Measurements from ENCODE around the gene C1QL4.
A peak's percentile ranks its signal among the peaks of the same experiment; 100 is the strongest.

The C1QL4 gene

DNA sequence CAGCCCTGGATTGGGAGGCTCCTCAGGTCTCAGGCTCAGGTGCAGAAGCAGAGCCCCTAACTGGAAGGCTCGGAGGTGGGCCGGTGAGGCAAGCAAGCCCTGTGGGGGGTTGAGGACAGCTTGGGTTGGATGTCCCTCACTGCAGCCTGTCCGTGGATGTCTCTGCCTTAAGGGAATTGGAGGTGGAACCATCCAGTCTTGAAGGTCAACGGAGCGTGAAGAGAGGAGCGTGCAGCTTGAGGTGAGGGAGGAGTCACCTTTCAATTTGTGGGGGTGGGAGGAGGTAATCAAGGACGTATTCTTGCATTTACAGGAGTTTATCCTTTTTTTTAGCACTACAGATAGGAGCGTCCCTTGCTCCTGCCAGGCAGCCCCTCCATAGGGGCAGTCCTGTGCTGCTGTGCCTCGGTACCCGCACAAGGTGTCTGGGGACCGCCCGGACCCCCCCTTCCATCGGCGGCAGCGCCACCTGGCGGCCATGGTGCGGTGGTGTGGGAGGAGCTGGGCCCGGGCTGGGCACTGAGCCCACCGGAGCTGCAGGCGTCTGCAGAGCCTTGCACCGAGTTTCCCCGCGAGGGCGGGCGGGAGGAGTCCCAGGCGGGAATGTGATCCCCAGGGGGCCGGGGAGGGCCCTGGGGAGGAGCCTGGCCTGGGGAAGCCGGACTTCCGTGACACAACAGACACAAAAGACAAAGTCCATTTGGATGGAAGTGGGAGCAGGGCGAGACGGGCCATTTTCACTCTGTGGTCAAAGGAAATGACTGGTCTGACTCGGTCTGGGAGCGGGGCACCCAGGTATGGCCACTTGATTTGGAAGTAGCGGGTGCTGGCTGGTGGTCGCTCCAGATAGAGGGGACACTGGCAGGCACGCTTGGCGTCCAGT is 10.6 kb upstream of the C1QL4 start:
- DNase-seq (ENCODE audit: low read depth), result peak; percentile 62

DNA sequence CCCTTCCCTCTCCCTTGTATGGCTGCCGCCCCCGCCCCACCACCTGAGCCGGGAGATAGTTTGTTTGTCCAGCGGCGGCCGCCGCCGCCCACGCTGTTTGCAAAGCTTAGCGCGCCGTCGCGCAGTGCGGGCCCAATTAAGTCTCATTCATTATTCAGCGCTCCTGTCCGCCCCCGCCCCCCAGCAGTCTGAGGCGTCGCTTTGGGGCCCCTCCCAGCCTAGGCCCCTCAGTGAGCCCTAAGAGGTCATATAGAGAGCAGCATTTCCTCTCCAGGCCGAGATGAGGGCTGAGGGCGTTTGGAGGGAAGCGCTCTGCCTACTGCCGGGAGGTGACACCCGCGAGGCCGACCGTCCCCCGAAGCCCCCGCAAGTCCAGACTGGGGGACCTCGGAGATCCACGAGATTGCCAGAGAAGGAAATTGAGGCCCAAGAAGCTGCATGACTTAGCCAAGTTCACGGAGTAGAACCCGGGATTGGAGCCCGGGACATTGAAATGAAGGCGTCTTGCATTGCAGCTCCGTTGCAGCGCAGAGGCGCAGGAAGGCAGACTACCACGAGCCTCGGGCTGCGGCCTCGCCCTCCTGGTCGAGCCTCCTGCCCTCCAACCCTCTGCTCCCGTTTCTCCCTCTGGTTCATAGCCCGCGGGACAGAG is 9.8 kb upstream of the C1QL4 start, which contains the start of gene DNAJC22:
DNAJC22 (plus strand) TSS at position 230 of the 652 bp plus-strand sequence. CDS start 1,985 bp downstream, outside the sequence.
- no peak for DNase-seq (ENCODE audit: low read depth)

DNA sequence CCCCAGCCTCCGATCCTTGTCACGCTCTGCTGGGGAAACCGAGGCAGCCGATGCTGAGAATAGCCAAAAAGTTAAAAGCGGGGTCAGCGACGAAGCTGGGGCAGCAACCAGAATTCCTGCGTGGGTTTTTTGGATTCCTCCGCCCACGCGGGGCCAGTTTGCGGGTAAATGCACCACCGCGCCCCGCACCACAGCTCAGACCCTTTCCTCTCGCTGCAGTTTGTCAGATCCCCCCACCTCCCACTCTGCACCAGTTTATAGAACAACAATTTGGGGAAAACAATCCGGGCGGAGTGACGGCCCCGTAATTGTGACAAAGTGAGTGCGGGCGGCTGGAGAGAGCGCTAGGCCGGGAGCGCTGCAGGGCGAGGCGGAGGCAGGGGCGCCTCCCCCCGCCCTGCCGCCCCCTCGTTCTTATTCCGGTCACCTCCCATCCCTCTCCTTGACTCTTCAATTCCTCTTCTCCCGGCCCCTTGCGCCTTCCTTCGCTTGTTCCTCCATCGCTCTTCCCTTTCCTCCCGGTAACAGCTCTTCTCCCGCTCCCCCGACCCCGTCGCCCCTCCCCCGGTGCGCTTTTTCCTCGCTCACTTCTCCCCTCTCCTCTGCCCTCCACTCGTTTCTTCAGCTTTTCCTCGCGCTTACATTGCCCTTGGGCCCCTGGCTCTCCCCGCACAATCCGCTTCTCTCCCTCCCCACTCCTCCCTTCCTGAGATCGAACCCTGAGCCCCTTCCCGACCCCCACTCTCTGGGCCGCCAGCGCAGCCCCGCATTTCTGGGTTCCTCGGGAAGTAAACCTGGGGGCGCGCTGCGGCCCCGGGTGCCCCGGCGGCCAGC is 9.1 kb upstream of the C1QL4 start:
- DNase-seq (ENCODE audit: low read depth), result no peak

DNA sequence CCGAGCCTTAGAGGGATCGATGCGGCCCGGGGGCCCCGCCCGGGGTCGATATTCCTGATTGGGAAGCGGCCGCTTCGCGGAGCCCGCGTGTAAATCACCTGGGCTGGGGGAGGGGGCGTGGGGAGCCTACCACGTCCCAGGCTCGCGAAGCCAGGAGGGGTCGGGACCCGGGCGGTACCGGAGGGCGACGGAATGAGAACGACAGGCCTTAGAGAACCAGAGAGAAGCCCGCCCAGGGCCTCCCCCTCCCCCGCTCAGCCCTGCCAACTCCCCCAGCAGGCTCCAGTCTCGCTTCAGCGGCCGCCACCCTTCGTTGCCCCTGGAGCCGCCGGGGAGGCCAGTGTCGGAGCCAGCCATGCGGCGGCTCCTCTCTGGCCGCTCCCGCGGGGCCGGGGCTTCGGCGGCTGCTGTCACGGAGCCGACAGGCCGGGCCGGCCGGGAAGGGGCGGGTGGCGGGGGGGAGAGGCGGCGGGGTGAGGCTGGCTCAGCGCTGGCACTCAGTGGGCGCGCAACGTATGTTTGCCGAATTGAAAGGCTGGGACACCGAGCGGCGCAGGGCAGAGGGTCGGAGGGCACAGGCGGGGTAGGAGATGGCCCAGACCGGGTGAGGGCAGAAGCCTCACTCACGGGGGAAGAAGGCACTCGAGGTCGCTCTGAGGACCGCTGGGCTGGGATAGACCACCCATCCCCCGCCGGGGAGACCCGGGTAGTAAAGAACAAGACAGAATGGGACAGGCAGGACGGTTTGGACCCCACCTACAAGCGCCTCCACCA is 8.2 kb upstream of the C1QL4 start:
- DNase-seq (ENCODE audit: low read depth), result no peak

DNA sequence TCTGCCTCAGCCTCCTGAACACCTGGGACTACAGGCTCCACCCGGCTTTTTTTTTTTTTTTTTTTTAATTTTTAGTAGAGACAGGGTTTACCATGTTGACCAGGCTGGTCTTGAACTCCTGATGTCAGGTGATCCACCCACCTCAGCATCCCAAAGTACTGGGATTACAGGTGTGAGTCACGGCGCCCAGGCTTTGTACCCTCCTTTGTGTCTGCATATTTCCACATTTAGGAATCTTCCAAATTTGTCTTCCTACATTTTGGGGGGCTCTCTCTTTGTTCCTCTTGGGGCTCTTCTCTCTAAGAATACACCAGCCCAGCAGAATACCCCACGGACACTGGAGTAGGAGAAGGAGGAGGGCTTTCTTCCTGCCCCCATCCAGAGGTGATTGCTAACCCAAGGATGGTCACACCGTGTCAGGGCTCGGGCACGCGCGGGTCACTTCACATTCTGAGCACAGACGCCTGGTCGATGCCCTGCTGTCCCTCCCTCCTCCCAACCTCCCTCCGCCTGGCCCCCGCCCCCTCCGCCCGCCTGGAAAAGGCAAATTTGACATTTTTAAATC is 7.6 kb upstream of the C1QL4 start:
- no peak for DNase-seq (ENCODE audit: low read depth)

DNA sequence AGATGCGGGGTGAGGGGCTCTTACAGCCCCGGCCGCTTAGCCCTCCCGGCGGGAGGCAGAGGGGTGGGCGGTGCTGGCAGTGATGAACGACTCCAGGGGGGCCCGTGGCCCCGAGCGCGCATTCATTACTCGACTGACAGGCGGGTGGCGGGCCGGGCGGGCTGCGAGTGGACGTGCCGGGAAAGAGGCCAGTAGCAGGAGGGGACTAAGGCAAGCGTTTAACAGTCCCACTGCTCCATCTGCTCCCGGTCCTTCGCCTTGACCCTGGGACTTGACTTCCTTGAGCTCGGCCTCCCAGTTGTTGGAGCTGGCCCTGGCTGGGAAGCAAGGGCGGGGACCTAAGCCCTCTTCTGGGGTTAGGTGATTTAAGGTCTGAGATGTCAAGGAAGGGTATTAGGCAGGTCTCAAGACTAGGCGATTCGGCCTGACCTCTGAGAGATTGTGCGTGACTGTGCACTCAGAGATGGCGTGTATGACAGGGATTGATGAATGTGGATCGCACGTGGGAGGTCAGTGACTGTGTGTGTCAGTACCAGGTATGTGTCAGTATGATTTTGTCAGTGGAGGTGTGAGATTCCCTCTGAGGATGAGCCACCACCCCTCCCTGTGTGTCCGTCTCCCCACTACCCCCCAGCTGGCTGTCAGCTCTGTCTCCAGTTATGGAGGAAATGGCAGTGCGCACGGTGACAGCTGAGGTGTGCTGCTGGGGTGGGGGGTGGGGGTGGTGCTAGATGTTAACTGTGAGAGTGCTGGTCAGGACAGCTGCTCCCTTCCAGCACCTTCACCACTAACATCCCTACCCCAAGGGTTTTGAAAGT is 6.1 kb upstream of the C1QL4 start:
- DNase-seq (ENCODE audit: low read depth), result peak; percentile 60

DNA sequence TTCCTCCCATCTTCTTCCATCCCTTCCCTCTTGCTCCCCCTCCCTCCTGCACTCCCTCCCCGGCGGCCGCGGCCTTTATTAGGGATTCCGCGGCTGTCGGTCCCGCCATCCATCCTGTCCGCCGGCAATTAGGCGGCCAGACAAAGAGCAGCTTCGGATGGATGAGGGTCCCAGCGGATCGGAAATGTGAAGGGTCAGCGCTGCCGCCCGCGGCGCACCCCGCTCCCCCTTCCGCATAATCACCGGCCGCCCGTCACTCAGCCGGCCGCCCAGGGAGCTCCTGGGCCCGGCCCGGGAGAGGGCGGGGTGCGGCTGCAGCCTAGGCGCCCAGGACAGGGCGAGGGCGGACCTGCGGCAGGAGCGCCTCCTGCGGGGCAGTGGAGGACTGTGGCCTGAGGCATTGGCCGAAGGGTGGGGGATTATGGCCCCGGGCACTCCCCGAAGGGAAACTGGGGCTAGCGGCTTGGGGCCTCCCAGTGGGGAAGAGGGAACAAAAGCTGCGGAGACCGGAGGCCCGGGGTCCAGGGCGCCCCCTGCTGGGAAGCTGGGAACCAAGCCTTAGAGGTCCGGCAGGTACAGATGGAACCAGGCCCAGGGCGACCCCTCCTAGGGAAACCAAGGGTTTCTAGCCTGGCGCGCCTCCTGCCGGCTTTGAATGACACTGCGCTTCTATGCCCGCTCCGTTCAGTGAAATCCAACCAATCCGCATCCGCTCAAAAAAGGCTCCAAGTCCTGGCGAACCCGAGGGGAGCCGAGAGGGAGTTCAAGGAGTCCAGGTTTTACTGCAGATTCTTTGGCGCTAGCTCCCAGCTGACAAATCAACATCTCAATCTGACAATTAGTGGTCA is 5.3 kb upstream of the C1QL4 start:
- peak; percentile 60 for DNase-seq (ENCODE audit: low read depth)

DNA sequence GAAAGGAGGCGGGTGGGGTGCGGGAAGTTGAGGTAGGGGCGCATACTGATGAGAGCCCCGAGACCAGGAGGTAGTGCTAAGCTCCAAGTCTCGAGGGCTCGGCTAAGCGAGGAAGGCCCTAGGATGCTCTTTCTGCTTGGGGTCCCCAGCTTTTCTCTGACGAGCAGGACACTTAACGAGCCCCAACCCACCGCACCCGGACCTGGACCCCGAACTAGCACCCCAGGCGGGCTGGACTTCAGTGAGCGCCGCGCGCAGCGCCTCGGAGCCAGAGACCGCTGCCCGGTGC is 4.7 kb upstream of the C1QL4 start:
- DNase-seq (ENCODE audit: low read depth), result no peak

DNA sequence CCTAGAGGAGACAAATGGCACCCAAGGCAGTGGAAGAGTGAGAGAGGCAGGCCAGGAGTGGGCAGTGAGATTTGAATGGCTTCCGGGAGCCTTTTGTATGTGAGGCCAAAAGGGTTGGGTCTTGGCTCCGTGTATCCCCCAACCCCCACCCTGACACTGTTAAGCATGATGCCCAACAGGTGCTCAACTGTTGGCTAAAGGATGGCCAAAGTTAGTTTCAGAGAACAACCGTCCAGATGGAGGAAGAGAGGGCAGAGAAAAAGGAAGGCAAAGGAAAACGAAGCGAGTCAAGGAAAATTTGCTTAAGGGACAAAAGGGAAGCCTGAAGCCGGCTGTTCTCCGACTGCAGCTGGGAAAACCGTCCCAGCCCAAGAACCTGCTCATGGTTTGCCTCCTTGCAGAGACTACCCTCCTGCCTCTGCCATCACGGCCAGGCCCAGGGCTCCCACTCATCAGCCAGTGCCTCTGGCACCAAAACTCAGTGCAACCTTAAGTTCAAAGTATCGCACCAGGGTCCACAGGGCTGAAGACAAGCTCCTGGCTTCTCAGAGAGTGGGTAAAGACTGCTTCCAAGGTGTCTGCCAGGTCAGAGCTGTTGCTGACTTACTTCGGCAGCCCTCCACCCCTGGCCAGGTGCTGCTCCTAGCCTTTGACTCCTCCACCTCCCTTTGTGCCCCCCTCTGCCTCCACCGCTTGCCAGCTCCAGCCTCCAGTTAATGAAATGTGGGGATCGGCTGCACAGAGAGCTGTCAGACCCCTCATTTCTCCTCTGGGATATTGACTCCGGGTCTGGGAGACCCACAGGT is 4.2 kb upstream of the C1QL4 start:
- no peak for DNase-seq (ENCODE audit: low read depth)

DNA sequence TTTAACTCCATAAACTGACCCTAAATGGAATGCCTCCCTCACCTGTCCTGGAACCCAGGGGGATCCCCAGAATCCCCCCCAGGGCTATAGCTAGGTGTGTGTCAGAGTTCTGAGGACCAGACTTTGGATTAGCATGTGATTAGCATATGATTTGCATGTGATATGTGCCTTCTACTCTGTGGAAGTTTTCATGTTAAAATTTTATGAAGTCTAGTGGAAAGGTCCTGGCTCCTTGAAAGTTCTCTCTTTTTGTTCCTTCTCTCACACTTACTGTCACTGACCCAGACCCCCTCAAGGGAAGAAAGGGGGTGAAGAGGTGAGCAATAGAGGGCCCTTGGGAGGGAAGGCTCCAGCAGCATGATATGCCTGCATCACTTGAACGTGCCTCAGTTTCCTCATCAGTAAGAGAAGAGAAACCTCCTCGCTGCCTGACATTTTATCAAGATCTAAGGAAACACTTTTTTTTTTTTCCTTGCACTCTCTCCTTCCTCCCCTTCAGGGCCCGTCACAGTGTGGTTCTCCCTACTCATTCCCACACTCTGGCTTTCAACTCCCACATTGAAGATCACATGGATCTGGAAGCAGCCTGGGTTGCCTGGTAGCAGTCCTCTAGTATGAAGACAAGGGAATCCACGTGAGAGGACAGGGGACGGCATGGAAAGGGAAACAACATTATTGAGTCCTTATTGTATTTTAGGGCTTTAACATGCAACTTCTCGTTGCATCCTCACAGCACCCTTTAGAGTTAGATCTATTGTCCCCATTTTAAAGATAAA is 3.3 kb upstream of the C1QL4 start:
- no peak for DNase-seq (ENCODE audit: low read depth)

DNA sequence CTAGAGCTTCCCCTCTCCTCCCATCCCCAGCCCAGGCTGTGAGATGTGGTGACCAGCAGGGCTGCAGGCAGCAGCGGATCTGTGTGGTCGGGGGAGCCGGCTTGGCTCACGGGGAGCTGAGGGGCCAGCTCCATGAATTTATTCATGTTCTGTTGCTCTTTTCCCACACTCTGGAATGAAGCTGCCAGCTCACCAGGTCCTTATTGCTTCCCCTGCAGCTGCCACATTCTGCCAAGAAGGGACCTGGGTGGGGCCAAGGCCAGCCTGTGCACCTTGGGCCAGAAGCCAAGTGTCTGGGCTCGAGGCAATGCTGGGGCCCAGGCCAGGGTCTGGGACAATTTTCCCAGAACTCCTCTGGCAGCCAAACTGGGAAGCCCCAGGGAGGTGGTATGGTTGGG is 2.5 kb upstream of the C1QL4 start:
- no peak for DNase-seq (ENCODE audit: low read depth)

DNA sequence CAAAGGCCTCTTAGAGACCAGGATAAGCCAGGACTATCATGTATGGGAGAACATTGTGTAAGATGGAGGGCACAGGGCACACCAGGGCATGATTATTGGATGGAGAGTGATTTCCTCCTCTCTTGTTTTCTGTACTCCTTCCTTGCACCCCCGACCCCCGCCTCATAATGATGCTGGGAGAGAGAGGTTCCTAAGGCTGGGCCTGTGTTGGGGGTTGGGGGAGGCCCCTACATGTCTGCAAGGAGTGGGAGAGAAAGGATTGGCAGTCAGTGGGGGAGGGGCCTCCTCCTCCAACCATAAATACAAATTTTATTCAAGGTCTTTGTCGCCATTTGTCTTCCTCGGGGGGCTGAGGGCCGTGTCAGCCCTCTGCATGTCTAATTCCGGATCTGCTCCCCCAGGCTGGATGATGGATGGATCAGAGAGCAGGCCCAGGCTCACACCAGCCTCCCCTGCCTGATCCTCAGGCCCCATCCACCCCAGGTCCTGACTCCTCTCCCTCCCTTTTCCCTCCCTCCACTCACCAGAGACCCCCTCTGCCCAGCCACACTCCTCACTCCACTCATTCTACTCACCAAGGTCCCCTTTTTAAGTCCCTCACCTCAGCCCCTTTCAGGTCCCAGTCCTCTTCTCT is 2.0 kb upstream of the C1QL4 start:
- no peak for DNase-seq (ENCODE audit: low read depth)

DNA sequence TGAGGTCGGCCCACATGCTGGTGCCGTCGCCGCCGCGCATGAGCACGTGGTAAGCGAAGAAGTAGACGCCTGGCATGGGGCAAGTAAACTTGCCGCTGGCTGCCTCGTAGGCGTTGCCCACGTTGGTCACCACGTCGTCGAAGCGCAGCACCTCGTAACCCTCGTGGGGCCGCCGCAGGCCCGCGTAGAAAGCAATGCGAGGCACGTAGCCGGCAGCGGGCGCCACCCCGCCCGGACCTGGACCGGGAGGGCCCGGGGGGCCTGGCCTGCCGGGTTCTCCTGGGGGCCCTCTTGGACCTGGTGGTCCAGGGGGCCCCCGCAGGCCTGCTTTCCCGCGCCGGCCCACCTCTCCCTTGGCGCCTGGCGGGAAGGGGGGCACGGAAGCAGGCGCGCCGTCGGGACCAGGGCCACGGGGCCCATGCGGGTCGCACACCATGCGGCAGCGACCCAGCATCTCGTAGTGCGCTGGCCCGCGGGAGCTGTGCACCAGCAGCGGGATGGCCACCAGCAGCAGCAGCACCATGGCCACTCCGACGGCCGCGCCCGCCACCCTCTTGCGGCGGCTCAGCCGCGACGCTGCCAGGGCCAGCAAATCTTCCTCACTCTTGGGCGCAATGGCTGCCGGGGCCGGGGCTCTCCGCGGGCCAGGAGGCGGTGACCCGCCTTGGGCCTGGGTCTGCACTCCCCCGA is 888 bp downstream of the C1QL4 start:
- no peak for DNase-seq (ENCODE audit: low read depth)

DNA sequence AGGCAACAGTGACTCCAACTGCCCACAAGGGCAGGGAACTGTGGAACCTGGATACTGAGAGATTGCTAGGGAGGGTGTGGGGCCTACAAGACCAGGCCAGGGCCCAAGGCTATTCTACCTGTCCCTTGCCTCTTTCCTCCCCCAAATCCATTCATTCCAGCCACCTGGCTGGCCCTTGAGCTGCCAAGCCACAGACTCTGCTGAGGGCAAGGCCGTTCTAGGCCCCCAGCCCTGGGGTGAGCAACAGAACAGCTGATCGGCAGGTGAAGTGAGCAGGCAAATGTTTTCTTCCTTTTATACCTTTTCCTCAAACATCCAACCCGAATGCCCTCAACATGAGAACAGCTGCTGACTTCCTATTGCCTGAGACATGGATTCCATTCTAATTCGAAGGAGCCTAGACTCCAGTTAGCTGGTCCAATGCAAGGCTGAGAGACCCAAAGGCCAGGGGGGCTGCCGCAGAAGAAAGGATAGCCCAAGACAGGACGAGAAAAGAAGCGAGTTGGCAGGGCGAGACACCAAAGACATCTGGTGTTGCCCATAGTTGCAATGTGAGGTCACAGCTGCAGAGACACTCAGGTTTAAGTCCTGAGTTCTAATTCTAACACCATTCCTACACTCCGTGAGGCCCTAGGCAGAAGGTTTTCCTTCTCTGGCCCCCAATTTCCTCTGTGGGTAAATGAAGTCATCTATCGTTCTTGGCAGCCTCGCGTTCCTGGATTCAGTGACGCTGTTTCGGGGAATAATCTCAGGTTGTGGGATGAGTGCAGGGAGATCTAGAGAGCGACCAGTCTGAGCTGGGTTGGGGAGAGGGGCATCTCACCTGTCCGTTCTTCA is 1.7 kb downstream of the C1QL4 start:
- no peak for DNase-seq (ENCODE audit: low read depth)

DNA sequence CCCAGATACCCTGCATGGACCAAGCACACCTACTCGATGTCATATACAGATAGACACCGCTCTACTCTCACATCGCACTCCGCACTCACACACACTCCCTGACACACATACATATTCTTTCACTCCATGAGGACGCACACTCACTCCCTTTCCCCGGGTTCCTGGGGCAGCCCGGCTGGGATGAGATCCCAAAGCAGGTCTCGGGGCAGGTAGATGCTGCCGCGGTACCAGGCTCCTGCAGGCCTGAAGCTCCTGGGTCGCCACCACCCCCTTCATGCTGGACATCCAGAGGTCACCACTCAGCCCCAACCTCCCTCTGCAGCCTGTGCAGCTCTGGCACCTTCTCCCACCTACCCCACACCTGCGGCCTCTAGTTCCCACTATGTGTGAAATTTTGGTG is 2.3 kb downstream of the C1QL4 start:
- DNase-seq (ENCODE audit: low read depth), result no peak

DNA sequence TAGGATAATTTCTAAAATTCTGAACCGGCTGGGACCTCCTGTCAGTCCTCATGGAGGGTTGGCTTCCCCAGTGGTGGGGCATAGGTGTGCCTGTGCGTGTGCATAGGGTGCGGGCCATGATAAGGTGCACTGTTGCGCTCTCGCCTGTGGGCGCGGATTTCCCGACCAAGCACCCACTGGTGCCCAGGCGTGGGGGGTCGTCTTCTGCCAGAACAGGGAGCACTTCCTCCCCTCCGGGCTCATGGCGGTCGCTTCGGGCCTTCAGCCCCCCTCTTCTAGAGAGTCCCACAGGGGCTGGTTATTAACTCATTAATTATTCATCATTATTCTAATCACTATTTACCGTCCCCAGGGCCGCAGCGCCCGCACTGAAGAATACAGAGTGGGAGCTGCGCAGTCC is 2.8 kb downstream of the C1QL4 start:
- DNase-seq (ENCODE audit: low read depth), result no peak
